Measurements from ENCODE around the gene CPNE1.

CPNE1 gene

DNA sequence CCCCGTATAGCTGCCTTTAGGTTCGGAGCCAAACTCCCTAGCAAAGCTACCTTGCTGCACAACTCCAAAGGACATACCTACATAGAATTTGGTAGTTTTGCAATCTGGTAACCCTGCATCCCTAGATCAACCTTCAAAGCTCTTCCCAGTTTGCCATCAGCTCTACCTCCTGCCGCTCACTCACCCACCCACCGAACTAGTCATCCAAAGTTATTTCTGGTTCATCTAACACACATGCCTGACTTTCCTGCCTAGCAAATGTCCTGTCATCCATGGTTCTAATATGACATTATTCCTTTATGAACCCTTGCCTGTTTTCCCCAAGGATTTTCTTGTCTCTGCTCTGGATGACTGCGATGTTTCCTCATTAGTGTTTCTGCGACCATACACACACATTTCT lies 27.4 kb downstream of the CPNE1 start:
- POLR2A ChIA-PET: no interaction called here
- no peak for DNase-seq (ENCODE audit: extremely low spot score)
- TF ChIP-seq, protein P1, sequence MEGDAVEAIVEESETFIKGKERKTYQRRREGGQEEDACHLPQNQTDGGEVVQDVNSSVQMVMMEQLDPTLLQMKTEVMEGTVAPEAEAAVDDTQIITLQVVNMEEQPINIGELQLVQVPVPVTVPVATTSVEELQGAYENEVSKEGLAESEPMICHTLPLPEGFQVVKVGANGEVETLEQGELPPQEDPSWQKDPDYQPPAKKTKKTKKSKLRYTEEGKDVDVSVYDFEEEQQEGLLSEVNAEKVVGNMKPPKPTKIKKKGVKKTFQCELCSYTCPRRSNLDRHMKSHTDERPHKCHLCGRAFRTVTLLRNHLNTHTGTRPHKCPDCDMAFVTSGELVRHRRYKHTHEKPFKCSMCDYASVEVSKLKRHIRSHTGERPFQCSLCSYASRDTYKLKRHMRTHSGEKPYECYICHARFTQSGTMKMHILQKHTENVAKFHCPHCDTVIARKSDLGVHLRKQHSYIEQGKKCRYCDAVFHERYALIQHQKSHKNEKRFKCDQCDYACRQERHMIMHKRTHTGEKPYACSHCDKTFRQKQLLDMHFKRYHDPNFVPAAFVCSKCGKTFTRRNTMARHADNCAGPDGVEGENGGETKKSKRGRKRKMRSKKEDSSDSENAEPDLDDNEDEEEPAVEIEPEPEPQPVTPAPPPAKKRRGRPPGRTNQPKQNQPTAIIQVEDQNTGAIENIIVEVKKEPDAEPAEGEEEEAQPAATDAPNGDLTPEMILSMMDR (IDR thresholded peaks at IDR 0.05; ENCODE audit: control extremely low read depth, extremely low read depth, low read depth, missing control alignments): no peak
- CTCF ChIA-PET: interaction anchor here (1.5 to 1.6 kb wide), 2 partner anchors 12 to 18 kb away, joined by 4 to 9 read pairs; no protein-coding TSS in a partner anchor

- no peak for DNase-seq (ENCODE audit: extremely low spot score)
- POLR2A ChIA-PET: no interaction called here
- TF ChIP-seq, protein P1 (IDR thresholded peaks at IDR 0.05; ENCODE audit: control extremely low read depth, extremely low read depth, low read depth, missing control alignments): no peak
- CTCF ChIA-PET: interaction anchor here (1.2 to 2.5 kb wide), 4 partner anchors 9 to 17 kb away, joined by 3 to 12 read pairs (median 8); no protein-coding TSS in a partner anchor
Observed at GRCh38 chr20:35636095-35636494, 28.6 kb downstream of the CPNE1 start.

DNA sequence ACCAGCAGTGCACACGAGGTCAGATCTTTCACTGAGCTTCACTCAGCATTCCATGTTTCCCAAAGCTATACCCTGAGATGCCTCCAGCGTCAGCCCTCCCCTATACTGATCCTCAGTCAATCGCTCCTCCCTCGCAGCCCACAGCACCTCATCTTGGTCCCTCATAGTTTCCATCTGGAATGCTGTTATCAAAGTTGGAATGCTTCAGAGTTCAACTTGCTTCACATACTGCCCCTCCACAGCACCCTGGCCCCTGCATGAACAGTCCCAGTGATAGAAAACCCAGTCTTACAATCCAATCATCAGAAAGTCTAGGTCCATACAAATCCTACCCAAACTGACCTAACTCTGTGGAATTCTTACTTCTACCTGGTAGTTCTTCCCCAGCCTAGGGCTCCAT lies 29.0 kb downstream of the CPNE1 start:
- CTCF ChIA-PET: interaction anchor here (1.2 to 2.5 kb wide), 4 partner anchors 9 to 23 kb away, joined by 3 to 12 read pairs (median 4); no protein-coding TSS in a partner anchor
- DNase-seq (ENCODE audit: extremely low spot score): no peak
- TF ChIP-seq, protein P1 (IDR thresholded peaks at IDR 0.05; ENCODE audit: control extremely low read depth, extremely low read depth, low read depth, missing control alignments): no peak
- POLR2A ChIA-PET: no interaction called here

- TF ChIP-seq, protein P1 (IDR thresholded peaks at IDR 0.05; ENCODE audit: control extremely low read depth, extremely low read depth, low read depth, missing control alignments): no peak
- no peak for DNase-seq (ENCODE audit: extremely low spot score)
- ChIA-PET POLR2A (interaction anchor here (0.5 kb wide), 1 partner anchor 86 kb away, joined by 5 read pairs; no protein-coding TSS in a partner anchor), CTCF (interaction anchor here (4.7 kb wide), 1 partner anchor 13 kb away, joined by 41 read pairs; no protein-coding TSS in a partner anchor)
Observed at GRCh38 chr20:35632539-35633115, 32.1 kb downstream of the CPNE1 start.

DNA sequence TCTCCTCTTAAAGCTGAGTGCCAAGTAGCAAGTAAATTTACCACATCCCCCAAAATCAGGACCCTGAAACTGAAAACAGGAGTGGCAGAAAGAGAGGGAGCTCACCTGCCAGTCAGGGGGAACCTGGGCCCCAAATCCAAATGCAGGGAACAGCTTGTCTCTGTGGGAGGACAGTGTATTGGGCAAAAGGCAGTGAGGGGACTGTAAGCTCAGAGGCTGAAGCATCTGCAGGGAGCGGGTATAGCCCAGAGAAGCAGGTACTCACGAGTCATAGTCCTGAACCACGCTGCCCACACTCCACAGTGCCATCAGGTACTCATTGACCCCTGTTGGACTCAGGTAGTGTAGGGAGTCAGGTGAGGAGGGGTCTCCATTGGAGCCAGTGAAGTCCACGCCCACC lies 34.1 kb downstream of the CPNE1 start:
- ChIA-PET POLR2A (no interaction called here), CTCF (interaction anchor here (1.3 to 4.7 kb wide), 3 partner anchors 11 to 50 kb away, joined by 4 to 41 read pairs (median 7); no protein-coding TSS in a partner anchor)
- no peak for DNase-seq (ENCODE audit: extremely low spot score)
- TF ChIP-seq, protein P1 (IDR thresholded peaks at IDR 0.05; ENCODE audit: control extremely low read depth, extremely low read depth, low read depth, missing control alignments): no peak

DNA sequence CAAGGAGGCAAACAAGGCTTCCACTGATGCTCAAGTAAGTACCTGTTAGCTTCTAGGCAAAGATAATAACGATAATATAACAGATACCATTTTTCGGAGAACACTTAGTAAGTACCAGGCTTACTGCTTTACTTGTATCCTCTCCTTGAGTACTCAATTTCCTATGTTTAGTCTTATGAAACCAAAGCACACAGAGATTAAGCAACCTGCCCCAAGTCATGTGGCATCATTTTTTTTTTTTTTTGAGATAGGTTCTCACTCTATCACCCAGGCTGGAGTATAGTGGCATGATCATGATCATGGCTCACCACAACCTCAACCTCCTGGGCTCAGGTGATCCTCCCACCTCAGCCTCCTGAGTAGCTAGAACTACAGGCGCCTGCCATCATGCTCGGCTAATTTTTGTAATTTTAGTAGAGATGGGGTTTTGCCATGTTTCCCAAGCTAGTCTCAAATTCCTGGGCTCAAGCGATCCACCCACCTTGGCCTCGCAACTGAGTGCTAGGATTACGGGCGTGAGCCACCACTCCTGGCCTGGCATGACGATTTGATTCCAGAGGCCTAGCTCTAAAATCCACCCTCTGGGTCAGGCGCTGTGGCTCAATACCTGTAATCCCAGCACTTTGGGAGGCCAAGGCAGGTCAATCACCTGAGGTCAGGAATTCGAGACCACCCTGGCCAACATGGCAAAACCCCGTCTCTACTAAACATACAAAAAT lies 35.1 kb downstream of the CPNE1 start:
- CTCF ChIA-PET: interaction anchor here (1.3 to 4.7 kb wide), 3 partner anchors 10 to 51 kb away, joined by 3 to 41 read pairs (median 4); no protein-coding TSS in a partner anchor

More for the DNA sequence above, 35.1 kb downstream of the CPNE1 start:
- TF ChIP-seq, protein P1 (IDR thresholded peaks at IDR 0.05; ENCODE audit: control extremely low read depth, extremely low read depth, low read depth, missing control alignments): no peak
- DNase-seq (ENCODE audit: extremely low spot score): no peak
- POLR2A ChIA-PET: no interaction called here

Measured in GM10248 (cell line).